HCT116 (cell line): ENCODE measurements around the gene HADH. TPM values are rescaled to one million over a fixed set of nuclear protein-coding genes. Genes with fewer than 3 reads are reported as not detected.

Experiments
- ATAC-seq: fragments of 200-7000 bp; cut with Tn5 transposase; 2 replicates; pipeline ENCODE4 v1.9.1; 2020; ENCODE audit warnings: mild to moderate bottlenecking, moderate library complexity
- BruUV-seq: library from RNA; stranded (reverse); fragments of 400-500 nt; replicated peaks from 2 replicates; lab custom pipeline; 2021; lab: Mats Ljungman, UMichigan
- CTCF ChIA-PET: fragments of 300-600 bp; sonication (Branson Sonifier 250); formaldehyde crosslinking; loops from one replicate; lab custom pipeline; 2021; ENCODE audit warnings: antibody characterized with exemption; lab: Charles Lee
- POLR2A ChIA-PET: fragments of 300-600, 350-600 bp; sonication (Branson Sonifier 250); formaldehyde crosslinking; loops from one replicate; lab custom pipeline; 2021; ENCODE audit warnings: antibody characterized with exemption; lab: Charles Lee
- RAD21 ChIA-PET, 2 experiments: fragments of 300-600 bp; sonication (Branson Sonifier 250); formaldehyde crosslinking; loops; one replicate each; lab custom pipeline; 2023; ENCODE audit warnings: low total read pairs in 2 of 2; ENCODE audit not compliant: uncharacterized antibody in 2 of 2, unreplicated experiment in 2 of 2, low non-redundant PET in 1 of 2; lab: Charles Lee
- DNase-seq: peaks from one replicate; pipeline ENCODE4 v3.0.0-alpha.2; 2010; ENCODE audit warnings: low read depth, low spot score
- H2AFZ ChIP-seq: fragments of 200-600 bp; shearing (Covaris generic), sonication (generic); 2 replicates; pipeline ENCODE4 v1.6.1; 2017; ENCODE audit warnings: low read depth, mixed run types, mixed read lengths, antibody characterized with exemption, low read length; ENCODE audit not compliant: poor library complexity, severe bottlenecking
- H3K27ac ChIP-seq: 2 replicates; pipeline ENCODE4 v1.5.1; 2012; ENCODE audit warnings: low read depth, low read length
- H3K27me3 ChIP-seq: fragments of 200-600 bp; sonication (generic); 2 replicates; pipeline ENCODE4 v1.6.1; 2016; ENCODE audit warnings: mixed run types, low read length, mixed read lengths; ENCODE audit not compliant: insufficient read depth
- H3K36me3 ChIP-seq, 2 experiments: fragments of 200-500 bp in 1 of 2; fragments of 200-600 bp in 1 of 2; sonication (Bioruptor generic) in 1 of 2; sonication (generic) in 1 of 2; 2 replicates each; pipeline versions ENCODE4 v1.5.1 to v1.6.1; 2014 to 2016; ENCODE audit warnings: low read length in 2 of 2, inconsistent platforms in 1 of 2, mixed read lengths in 1 of 2, mixed run types in 1 of 2; ENCODE audit not compliant: insufficient read depth in 2 of 2, control insufficient read depth in 1 of 2
- H3K4me1 ChIP-seq, 2 experiments: fragments of 200-600 bp in 1 of 2; sonication (generic) in 1 of 2; 2 replicates each; pipeline versions ENCODE4 v1.5.1 to v1.6.1; 2012 to 2017; ENCODE audit warnings: low read length in 2 of 2, inconsistent platforms in 1 of 2, mild to moderate bottlenecking in 1 of 2, mixed read lengths in 1 of 2, mixed run types in 1 of 2, moderate library complexity in 1 of 2; ENCODE audit not compliant: insufficient read depth in 2 of 2, control insufficient read depth in 1 of 2
- H3K4me2 ChIP-seq: fragments of 200-600 bp; sonication (generic); 2 replicates; pipeline ENCODE4 v1.6.1; 2017; ENCODE audit warnings: mixed run types, low read length, mixed read lengths
- H3K4me3 ChIP-seq, 2 experiments: fragments of 200-600 bp in 1 of 2; sonication (generic) in 1 of 2; replicated peaks in 1 of 2; 2 replicates each; pipeline ENCODE4 v1.5.1; 2011 to 2016; ENCODE audit warnings: low read length in 2 of 2, control low read depth in 1 of 2, low read depth in 1 of 2, mild to moderate bottlenecking in 1 of 2, mixed read lengths in 1 of 2, mixed run types in 1 of 2
- H3K79me2 ChIP-seq: fragments of 200-600 bp; sonication (generic); 2 replicates; pipeline ENCODE4 v1.6.1; 2017; ENCODE audit warnings: mild to moderate bottlenecking, mixed run types, low read length, moderate library complexity, mixed read lengths; ENCODE audit not compliant: insufficient read depth
- H3K9ac ChIP-seq: fragments of 200-600 bp; sonication (generic); 2 replicates; pipeline ENCODE4 v1.6.1; 2016; ENCODE audit warnings: low read length, mixed read lengths
- H3K9me2 ChIP-seq: fragments of 200-600 bp; sonication (generic), shearing (Covaris generic); 2 replicates; pipeline ENCODE4 v1.6.1; 2017; ENCODE audit warnings: mixed run types, mild to moderate bottlenecking, moderate library complexity; ENCODE audit not compliant: insufficient read depth
- H3K9me3 ChIP-seq, 2 experiments: fragments of 200-500 bp in 1 of 2; fragments of 200-600 bp in 1 of 2; sonication (Bioruptor generic) in 1 of 2; sonication (generic) in 1 of 2; 2 replicates each; pipeline ENCODE4 v1.6.1; 2014 to 2017; ENCODE audit warnings: low read length in 2 of 2, mixed read lengths in 2 of 2, inconsistent platforms in 1 of 2, low read depth in 1 of 2, mild to moderate bottlenecking in 1 of 2, mixed run types in 1 of 2, moderate library complexity in 1 of 2; ENCODE audit not compliant: control insufficient read depth in 1 of 2, insufficient read depth in 1 of 2
- H4K20me1 ChIP-seq: fragments of 200-600 bp; sonication (generic), shearing (Covaris generic); 2 replicates; pipeline ENCODE4 v1.6.1; 2017; ENCODE audit warnings: mixed run types, mild to moderate bottlenecking, moderate library complexity; ENCODE audit not compliant: insufficient read depth
- CEBPB ChIP-seq: IDR thresholded peaks from 2 replicates; pipeline ENCODE4 v1.6.1; 2012; ENCODE audit warnings: low read depth
- CTCF ChIP-seq, 3 experiments: fragments of 200-600 bp in 1 of 3; sonication (generic) in 1 of 3; IDR thresholded peaks in 2 of 3; conservative IDR thresholded peaks in 1 of 3; 2 replicates each; pipeline ENCODE4 v1.5.1; 2012 to 2017; ENCODE audit warnings: low read depth in 2 of 3, low read length in 2 of 3, antibody characterized with exemption in 1 of 3, borderline replicate concordance in 1 of 3, control low read depth in 1 of 3, mild to moderate bottlenecking in 1 of 3, mixed read lengths in 1 of 3, mixed run types in 1 of 3, moderate library complexity in 1 of 3; ENCODE audit not compliant: insufficient read depth in 1 of 3
- EGR1 ChIP-seq: IDR thresholded peaks from 2 replicates; pipeline ENCODE4 v1.6.1; 2012; ENCODE audit warnings: low read depth
- EZH2phosphoT487 ChIP-seq: fragments of 200-600 bp; IDR thresholded peaks from 2 replicates; pipeline ENCODE4 v1.6.1; 2018; ENCODE audit warnings: antibody characterized with exemption, borderline replicate concordance
- FOSL1 ChIP-seq: IDR thresholded peaks from 2 replicates; pipeline ENCODE4 v1.6.1; 2012; ENCODE audit warnings: low read depth
- JUND ChIP-seq: IDR thresholded peaks from 2 replicates; pipeline ENCODE4 v1.6.1; 2012
- RAD21 ChIP-seq: IDR thresholded peaks from 2 replicates; pipeline ENCODE4 v1.6.1; 2012; ENCODE audit warnings: low read depth, mild to moderate bottlenecking
- SP1 ChIP-seq: IDR thresholded peaks from 2 replicates; pipeline ENCODE4 v1.6.1; 2012; ENCODE audit warnings: low read depth
- SRF ChIP-seq: IDR thresholded peaks from 2 replicates; pipeline ENCODE4 v1.6.1; 2012; ENCODE audit warnings: low read depth
- TCF7L2 ChIP-seq: IDR thresholded peaks from 2 replicates; pipeline ENCODE4 v1.7.0; 2011; ENCODE audit warnings: borderline replicate concordance, inconsistent platforms; ENCODE audit not compliant: insufficient read depth, insufficient read length; ENCODE audit errors: extremely low read depth
- ZNF274 ChIP-seq: fragments of 200-500 bp; sonication (Bioruptor generic); IDR thresholded peaks from 2 replicates; pipeline ENCODE4 v1.6.1; 2014; ENCODE audit warnings: mild to moderate bottlenecking, low read depth, low read length, inconsistent platforms
- intact Hi-C: fragments of 100-400 bp; cut with micrococcal nuclease; formaldehyde crosslinking; loops from 2 replicates; pipeline ENCODE4 v1.10.0; 2022
- total RNA-seq: library from RNA; stranded (reverse); gene quantifications from one replicate; pipeline ENCODE4 v1.2.1, GENCODE V29; 2021; ENCODE audit not compliant: unreplicated experiment

HADH gene
- total RNA-seq, 1 experiment from 2014 or later = 30.2 TPM

DNA sequence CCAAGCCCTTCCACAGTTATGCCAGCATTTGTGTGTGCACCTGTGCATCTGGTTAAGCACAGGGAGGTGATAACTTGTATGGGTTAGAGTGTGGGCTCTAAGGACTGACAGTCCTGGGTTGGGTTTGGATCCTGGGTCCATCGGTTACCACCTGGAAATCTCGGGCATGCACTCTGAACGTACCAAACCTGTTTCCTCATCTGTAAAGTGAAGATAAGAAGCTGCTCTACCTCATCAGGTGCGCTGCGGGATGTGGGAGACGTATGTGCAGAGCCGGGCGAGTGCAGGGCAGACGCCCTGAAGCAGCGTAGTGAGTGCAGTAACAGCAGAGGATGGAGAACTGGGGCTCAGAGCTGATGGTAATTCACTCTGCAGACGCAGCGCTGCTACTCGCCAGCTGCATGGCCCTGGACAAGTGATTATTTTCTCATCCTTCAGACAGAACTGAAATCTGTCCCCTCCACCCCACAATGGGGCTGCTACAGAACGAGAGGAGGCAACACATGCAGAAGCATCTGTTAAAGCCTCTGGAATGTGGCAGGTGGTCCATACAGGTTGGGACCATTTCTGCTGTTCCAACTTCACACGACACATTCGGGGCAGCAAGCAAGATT, 64.4 kb downstream of the HADH start:
- DNase-seq (no peak), ATAC-seq (no peak)
- Histone ChIP-seq H3K9me3 (no peaks in the 10 kb centered on the region), H3K9me2 (no peaks in the 10 kb centered on the region), H3K27ac (no peak overlapping the region), H3K36me3 (no peaks in the 10 kb centered on the region), H3K9ac (no peak overlapping the region), H3K79me2 (no peaks in the 10 kb centered on the region), H4K20me1 (no peaks in the 10 kb centered on the region), H3K4me3 (no peak overlapping the region), H3K27me3 (no peaks in the 10 kb centered on the region), H3K4me2 (no peak overlapping the region), H3K4me1 (peaks cover 0 to 10% of the 10 kb centered on the region in 2 experiments; a peak in 2 of 4 replicates), H2AFZ (no peak overlapping the region)
- ChIA-PET RAD21 (no interaction called here), POLR2A (no interaction called here), CTCF (interaction anchor here (1.0 kb wide), 1 partner anchor 8 kb away, joined by 3 read pairs; no protein-coding TSS in a partner anchor)
- intact Hi-C loops = no loop called here
- TF ChIP-seq RAD21 (no peak), SRF (no peak), FOSL1 (no peak), TCF7L2 (no peak), EGR1 (no peak), ZNF274 (no peak), CTCF (IDR thresholded peaks at IDR 0.05 in 2 of 3, conservative IDR thresholded peaks at IDR 0.05 in 1 of 3; ENCODE audit: borderline replicate concordance in 1 of 3, insufficient read depth in 1 of 3, low read depth in 2 of 3, low read length in 2 of 3) (no peak), CEBPB (no peak), EZH2phosphoT487 (no peak), JUND (no peak), SP1 (no peak)
- no TSS peak for BruUV-seq
